Endothelial cell of umbilical vein (primary cell): ENCODE data around the gene DPP7. TPM values are rescaled to one million over a fixed set of nuclear protein-coding genes. Genes with fewer than 3 reads are reported as not detected.
"Not testable (repeated sequence)": the region's sequence is repeated elsewhere in the genome, so short reads cannot be mapped to it uniquely, and the experiment has no call there.

Experiments used
- BruUV-seq: library from RNA; stranded (reverse); fragments of 400-500 nt; replicated peaks from 2 replicates; lab custom pipeline; 2021; lab: Mats Ljungman, UMichigan
- CTCF ChIA-PET: fragments of 300-600, 350-600 bp; sonication (Branson Sonifier 250); formaldehyde crosslinking; loops from one replicate; lab custom pipeline; 2021; ENCODE audit warnings: antibody characterized with exemption, inconsistent platforms; lab: Charles Lee
- POLR2A ChIA-PET: fragments of 300-600, 350-600 bp; sonication (Branson Sonifier 250); formaldehyde crosslinking; loops from one replicate; lab custom pipeline; 2021; ENCODE audit warnings: antibody characterized with exemption, inconsistent platforms; lab: Charles Lee
- DNase-seq: peaks from one replicate; pipeline ENCODE4 v3.0.0-alpha.2; 2011; ENCODE audit warnings: low read depth, low spot score
- FAIRE-seq: peaks from 2 replicates; lab custom pipeline; 2011; peaks lifted over from hg19 to GRCh38; lab: Jason Lieb, UNC
- H2AFZ ChIP-seq: 2 replicates; pipeline ENCODE4 v1.6.0; 2012; ENCODE audit warnings: low read depth, low read length, control low read depth, inconsistent platforms
- H3K27ac ChIP-seq: 2 replicates; pipeline ENCODE4 v1.5.1; 2011; ENCODE audit warnings: low read depth, mild to moderate bottlenecking, control low read depth, low read length, moderate library complexity; ENCODE audit not compliant: insufficient read depth
- H3K27me3 ChIP-seq, 2 experiments: 2 replicates each; pipeline versions ENCODE4 v1.6.0 to v1.6.1; 2011; ENCODE audit warnings: low read length in 2 of 2, mixed read lengths in 1 of 2; ENCODE audit not compliant: control insufficient read depth in 2 of 2, insufficient read depth in 2 of 2
- H3K36me3 ChIP-seq, 2 experiments: 2 replicates in 1 of 2; 3 replicates in 1 of 2; pipeline ENCODE4 v1.5.1; 2011; ENCODE audit warnings: low read length in 2 of 2, mild to moderate bottlenecking in 1 of 2, moderate library complexity in 1 of 2; ENCODE audit not compliant: control insufficient read depth in 2 of 2, insufficient read depth in 2 of 2; ENCODE audit errors: extremely low read depth in 1 of 2
- H3K4me1 ChIP-seq: 3 replicates; pipeline ENCODE4 v1.5.1; 2011; ENCODE audit warnings: mild to moderate bottlenecking, low read length; ENCODE audit not compliant: control insufficient read depth, insufficient read depth; ENCODE audit errors: extremely low read depth
- H3K4me2 ChIP-seq: 2 replicates; pipeline ENCODE4 v1.6.1; 2011; ENCODE audit warnings: low read length, control low read depth, mixed read lengths; ENCODE audit not compliant: insufficient read depth
- H3K4me3 ChIP-seq, 3 experiments: fragments of 200-600 bp in 1 of 3; sonication (generic), shearing (Covaris generic) in 1 of 3; replicated peaks in 1 of 3; 2 replicates each; pipeline ENCODE4 v1.5.1; 2011 to 2016; ENCODE audit warnings: control low read depth in 3 of 3, low read length in 3 of 3, mild to moderate bottlenecking in 2 of 3, inconsistent platforms in 1 of 3, low read depth in 1 of 3, moderate library complexity in 1 of 3; ENCODE audit not compliant: insufficient read depth in 1 of 3
- H3K79me2 ChIP-seq: 2 replicates; pipeline ENCODE4 v1.6.0; 2012; ENCODE audit warnings: low read length, inconsistent platforms; ENCODE audit not compliant: control insufficient read depth, insufficient read depth
- H3K9ac ChIP-seq: replicated peaks from 2 replicates; pipeline ENCODE3; 2011; ENCODE audit warnings: low read length, control low read depth; ENCODE audit not compliant: insufficient read depth; ENCODE audit errors: extremely low read depth
- H3K9me1 ChIP-seq: replicated peaks from 3 replicates; pipeline ENCODE4 v1.6.0; 2011; ENCODE audit warnings: mild to moderate bottlenecking, low read length; ENCODE audit not compliant: control insufficient read depth, insufficient read depth; ENCODE audit errors: extremely low read depth
- H3K9me3 ChIP-seq: replicated peaks from 2 replicates; pipeline ENCODE4 v1.5.1; 2012; ENCODE audit warnings: low read length, inconsistent platforms; ENCODE audit not compliant: control insufficient read depth, insufficient read depth
- H4K20me1 ChIP-seq: replicated peaks from 2 replicates; pipeline ENCODE3; 2011; ENCODE audit warnings: mild to moderate bottlenecking, low read length; ENCODE audit not compliant: control insufficient read depth, insufficient read depth; ENCODE audit errors: extremely low read depth
- dilution Hi-C: fragments of 300-500 bp; cut with MboI; formaldehyde crosslinking; loops from one replicate; pipeline ENCODE4 v1.15.0; 2019; ENCODE audit warnings: low sequenced_read_pairs; ENCODE audit not compliant: extremely low pct_ligation_motif_present
- intact Hi-C: fragments of 100-400 bp; cut with micrococcal nuclease; formaldehyde crosslinking; loops from one replicate; pipeline ENCODE4 v1.10.0; 2022
- polyA plus RNA-seq, 4 experiments: library from polyadenylated mRNA; depleted of rRNA in 3 of 4; stranded (reverse) in 3 of 4; unstranded in 1 of 4; fragments of >200 nt; gene quantifications; 2 replicates each; pipeline versions ENCODE4 v1.2.1 to v1.2.3, GENCODE V29; 2011 to 2012; ENCODE audit warnings: missing spikeins in 1 of 4
- total RNA-seq: library from RNA; stranded (reverse); gene quantifications from 2 replicates; pipeline ENCODE4 v1.2.3, GENCODE V29; 2021

The DPP7 gene
- total and polyA plus RNA-seq, 2 donors (not counting 3 experiments of a cell fraction or from before 2014, with no cell fraction given), result 149 to 200 TPM

DNA sequence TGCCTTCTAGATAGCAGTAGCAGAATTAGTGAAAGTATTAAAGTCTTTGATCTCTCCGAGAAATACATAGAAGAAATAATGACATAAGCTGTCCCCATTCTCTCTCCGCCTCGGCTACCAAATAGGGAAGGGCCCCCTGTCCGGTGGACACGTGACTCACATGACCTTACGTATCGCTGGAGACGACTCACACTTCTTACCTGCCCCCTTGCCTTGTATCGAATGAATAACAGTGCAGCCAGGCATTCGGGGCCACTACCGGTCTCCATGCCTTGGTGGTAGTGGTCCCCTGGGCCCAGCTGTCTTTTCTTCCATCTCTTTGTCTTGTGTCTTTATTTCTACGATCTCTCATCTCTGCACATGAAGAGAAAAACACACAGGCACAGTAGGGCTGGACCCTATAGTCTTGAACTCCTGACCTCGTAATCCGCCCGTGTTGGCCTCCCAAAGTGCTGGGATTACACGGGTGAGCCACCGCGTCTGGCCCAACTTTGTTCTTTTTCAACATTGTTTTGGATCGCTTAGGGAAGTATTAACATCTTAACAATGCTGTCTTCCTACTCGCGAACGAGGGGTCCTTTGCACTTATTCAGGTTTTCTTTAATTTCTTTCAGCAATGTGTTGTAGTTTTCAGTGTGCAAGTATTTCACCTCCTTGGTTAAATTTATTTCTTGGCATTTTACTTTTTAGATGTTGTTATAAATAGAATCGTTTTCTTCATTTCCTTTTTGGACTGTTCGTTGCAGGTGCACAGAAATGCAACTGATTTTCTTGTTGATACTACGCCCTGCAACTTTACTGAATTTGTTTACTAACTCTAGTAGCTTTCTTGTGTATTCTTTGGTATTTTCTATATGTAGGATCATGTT lies 7.6 kb upstream of the DPP7 start:
- H3K27ac ChIP-seq, H3K9ac ChIP-seq, FAIRE-seq, H3K36me3 ChIP-seq, dilution Hi-C loops, BruUV-seq, DNase-seq, H3K9me1 ChIP-seq, H2AFZ ChIP-seq, H3K4me2 ChIP-seq, H4K20me1 ChIP-seq, H3K9me3 ChIP-seq, H3K4me3 ChIP-seq, H3K27me3 ChIP-seq, H3K79me2 ChIP-seq, H3K4me1 ChIP-seq: not testable (repeated sequence)
- ChIA-PET POLR2A (interaction anchor here (0.7 kb wide), 1 partner anchor 120 kb away, joined by 6 read pairs; no protein-coding TSS in a partner anchor), CTCF (interaction anchor here (1.0 to 4.0 kb wide), 4 partner anchors 9 to 140 kb away, joined by 3 to 20 read pairs (median 4); partner anchors contain the start of gene RNF224)
- intact Hi-C loops, result loop anchor here (1.0 kb wide), 1 partner anchor 101 kb away; no protein-coding TSS in a partner anchor

DNA sequence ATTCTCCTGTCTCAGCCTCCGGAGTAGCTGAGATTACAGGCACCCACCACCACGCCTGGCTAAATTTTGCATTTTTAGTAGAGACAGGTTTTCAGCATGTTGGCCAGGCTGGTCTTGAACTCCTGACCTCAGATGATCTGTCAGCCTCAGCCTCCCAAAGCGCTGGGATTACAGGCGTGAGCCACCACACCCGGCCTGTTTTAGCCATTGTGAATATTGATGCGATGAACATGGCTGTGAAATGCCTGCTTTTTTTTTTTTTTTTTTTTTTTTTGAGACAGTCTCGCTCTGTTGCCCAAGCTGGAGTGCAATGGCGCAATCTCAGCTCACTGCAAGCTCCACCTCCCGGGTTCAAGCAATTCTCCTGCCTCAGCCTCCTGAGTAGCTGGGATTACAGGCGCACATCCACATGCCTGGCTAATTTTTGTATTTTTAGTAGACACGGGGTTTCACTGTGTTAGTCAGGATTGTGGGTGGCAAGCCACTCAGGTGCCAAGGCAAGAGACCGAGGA lies 3.6 kb upstream of the DPP7 start:
- CTCF ChIA-PET, result interaction anchor here (0.7 to 5.4 kb wide), 7 partner anchors 9 to 118 kb away, joined by 3 to 42 read pairs (median 4); partner anchors contain the start of genes CYSRT1 and RNF224
- H2AFZ ChIP-seq, H3K9me1 ChIP-seq, H3K4me2 ChIP-seq, dilution Hi-C loops, H3K27me3 ChIP-seq, DNase-seq, H3K9ac ChIP-seq, BruUV-seq, H3K9me3 ChIP-seq, H4K20me1 ChIP-seq, H3K36me3 ChIP-seq, FAIRE-seq, H3K79me2 ChIP-seq, H3K27ac ChIP-seq, H3K4me1 ChIP-seq, H3K4me3 ChIP-seq: not testable (repeated sequence)
- intact Hi-C loops, result loop anchor here (1.0 to 5.0 kb wide), 2 partner anchors 59 to 109 kb away; partner anchors contain the start of gene RNF224
- POLR2A ChIA-PET, result interaction anchor here (0.6 kb wide), 1 partner anchor 21 kb away, joined by 3 read pairs; no protein-coding TSS in a partner anchor
